Hair follicular keratinocyte (primary cell): Measurements from ENCODE around the gene ANKRD40CL. TPM values are rescaled to one million over a fixed set of nuclear protein-coding genes. Genes with fewer than 3 reads are reported as not detected.

Source experiments
- total RNA-seq: library from RNA; depleted of rRNA; stranded (reverse); fragments of >200 nt; gene quantifications from 2 replicates; pipeline ENCODE4 v1.2.3, GENCODE V29; 2015

The ANKRD40CL gene, protein sequence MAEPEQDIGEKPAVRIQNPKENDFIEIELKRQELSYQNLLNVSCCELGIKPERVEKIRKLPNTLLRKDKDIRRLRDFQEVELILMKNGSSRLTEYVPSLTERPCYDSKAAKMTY
- not detected in 2 replicates for total RNA-seq

DNA sequence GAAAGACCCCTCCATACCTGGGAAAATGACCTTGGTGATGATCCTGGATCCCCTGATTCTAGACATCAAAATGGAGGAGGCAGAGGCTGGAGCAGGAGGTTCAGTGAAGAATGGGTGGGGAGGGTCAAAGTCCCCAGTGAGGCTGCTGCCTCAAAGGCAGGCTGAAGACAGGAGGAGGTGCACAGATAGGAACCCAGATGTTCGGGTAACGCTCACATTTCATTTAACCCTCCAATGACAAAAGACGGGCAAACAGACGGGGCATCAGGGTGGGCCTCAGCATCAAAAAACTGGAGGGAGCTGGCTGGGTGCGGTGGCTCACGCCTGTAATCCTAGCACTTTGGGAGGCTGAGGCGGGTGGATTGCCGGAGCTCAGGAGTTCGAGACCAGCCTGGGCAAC, at the start of gene ANKRD40CL:
Gene ANKRD40CL, minus strand, starts transcription at position 73 of the 400 bp plus-strand sequence. CDS start 605 bp downstream, outside the sequence.

GRCh38 chr17:50719144-50719923, 48.0 kb downstream of the ANKRD40CL start, which contains the start of gene LUC7L3:
LUC7L3 (plus strand) TSS chr17:50719603; CDS start chr17:50719733, 130 bp downstream.

Other genes starting within 250 kb of the ANKRD40CL start
- 83.9 and 90.6 TPM in 2 replicates for gene EPN3, start 234.8 kb downstream of the ANKRD40CL start, total RNA-seq
- gene SPATA20, start 220.3 kb downstream of the ANKRD40CL start, total RNA-seq = 30.3 and 57.0 TPM in 2 replicates
- gene CACNA1G, start 206.8 kb downstream of the ANKRD40CL start, total RNA-seq = 0.08 TPM in 1 of 2 replicates, not detected in the other
- 13.7 and 14.9 TPM in 2 replicates for gene ABCC3, start 132.6 kb downstream of the ANKRD40CL start, total RNA-seq
- 20.9 and 21.4 TPM in 2 replicates for gene ANKRD40, start 59.6 kb downstream of the ANKRD40CL start, total RNA-seq
- gene LUC7L3, start 47.9 kb downstream of the ANKRD40CL start, total RNA-seq = 18.0 and 26.0 TPM in 2 replicates
- gene WFIKKN2, start 68.1 kb upstream of the ANKRD40CL start, total RNA-seq = not detected in 2 replicates
- 8.9 and 14.1 TPM in 2 replicates for gene TOB1, start 98.8 kb upstream of the ANKRD40CL start, total RNA-seq